Heart right ventricle (tissue), 16 donors: ENCODE results near the gene KRT7. TPM values are rescaled to one million over a fixed set of nuclear protein-coding genes. Genes with fewer than 3 reads are reported as not detected.

Source experiments
- ATAC-seq, 8 donors: fragments of 200-7000 bp; cut with Tn5 transposase; one replicate each; pipeline ENCODE4 v1.9.1; 2020; ENCODE audit warnings: mild to moderate bottlenecking in 8 of 8, moderate library complexity in 8 of 8, moderate number of reproducible peaks in 1 of 8
- DNase-seq, 2 donors: peaks; one replicate each; pipeline ENCODE4 v3.0.0-alpha.2; 2020
- H3K27ac ChIP-seq, 10 donors: fragments of 200-600 bp; sonication (generic) in 2 of 10; one replicate each; pipeline versions ENCODE4 v1.5.0 to v1.8.0; 2020 to 2022; ENCODE audit warnings: mild to moderate bottlenecking in 3 of 10
- H3K27me3 ChIP-seq, 7 donors: fragments of 200-600 bp; one replicate each; pipeline ENCODE4 v1.8.0; 2021 to 2022; ENCODE audit warnings: mild to moderate bottlenecking in 2 of 7
- H3K36me3 ChIP-seq, 9 donors: fragments of 200-600 bp; sonication (generic) in 1 of 9; one replicate each; pipeline versions ENCODE4 v1.5.0 to v1.8.0; 2020 to 2022; ENCODE audit warnings: mild to moderate bottlenecking in 2 of 9
- H3K4me1 ChIP-seq, 9 donors: fragments of 200-600 bp; sonication (generic) in 1 of 9; one replicate each; pipeline versions ENCODE4 v1.5.0 to v1.8.0; 2020 to 2022; ENCODE audit warnings: mild to moderate bottlenecking in 4 of 9
- H3K4me3 ChIP-seq, 10 donors: fragments of 200-600 bp; sonication (generic) in 2 of 10; one replicate each; pipeline versions ENCODE4 v1.5.0 to v1.8.0; 2020 to 2022; ENCODE audit warnings: mild to moderate bottlenecking in 7 of 10, moderate library complexity in 2 of 10
- H3K9me3 ChIP-seq, 11 donors: fragments of 200-600 bp in 10 of 11; sonication (generic) in 2 of 11; one replicate each; pipeline versions ENCODE4 v1.5.0 to v1.8.0; 2013 to 2022; ENCODE audit warnings: mild to moderate bottlenecking in 2 of 11, control low read depth in 1 of 11, moderate library complexity in 1 of 11
- CTCF ChIP-seq, 9 donors: fragments of 200-600 bp; sonication (generic) in 2 of 9; IDR thresholded peaks; one replicate each; pipeline versions ENCODE4 v1.5.0 to v1.8.0; 2021 to 2022; ENCODE audit warnings: antibody characterized with exemption in 9 of 9, mild to moderate bottlenecking in 5 of 9, moderate library complexity in 1 of 9
- WGBS, 2 donors: extraction: QIAGEN DNeasy Blood & Tissue Kit; methylation state at CpG; one replicate each; pipeline ENCODE4 v1.1.7; 2013; ENCODE audit warnings: inconsistent platforms in 1 of 2; 5-methylcytosine and 5-hydroxymethylcytosine counted together
- intact Hi-C, 10 donors: fragments of 100-400 bp; cut with DNase I; formaldehyde crosslinking; loops; one replicate each; pipeline versions ENCODE4 v1.11.1 to v1.14.2; 2022
- polyA plus RNA-seq, 2 donors: library from polyadenylated mRNA; stranded (reverse); fragments of 200-250 nt; gene quantifications; one replicate each; pipeline ENCODE4 v1.2.3, GENCODE V29; 2013
- total RNA-seq, 10 donors: library from RNA; stranded (reverse); fragmentation: NEBNext Ultra II Directional in 3 of 10; extraction: Animal tissue kit (Norgen Biotek cat#: 25700) in 3 of 10; gene quantifications; one replicate each; pipeline versions ENCODE4 v1.2.1 to v1.2.4, GENCODE V29; 2021 to 2023
- donor health status: Arrhythmogenic right ventricular cardiomyopathy.
- donor health status: ischemic (EF 13 %, LVEDD 7.1; RV severe dilation, severe dysfunction).
- donor health status: healthy with polysubstance abuse.
- donor health status: DM: no; HTN: yes; CAD: no.
- donor health status: DM: no; HTN: no; CAD: no.
- donor health status: ischemic (EF 25% LVEDD 6.9; RV normal size, moderate dysfunction).
- donor health status: ischemic (EF 25% LVEDD 5.7; RV mildly dilated, moderate dysfunction).
- donor health status: healthy.
- donor health status: DM: yes; HTN: yes; CAD: no.
- donor health status: Ischemic cardiomyopathy.
- donor health status: ischemic (EF 35%, LVEDD 5.7; RV mildly dilated, moderate dysfunction).
- donor health status: nonischemic (EF 11% LVEDD 7.7; RV severe dilation, severe dysfunction).
- donor health status: DM: yes; HTN: yes; CAD: no.
- donor health status: PGD.
- donor health status: ischemic (EF 29% LVEDD 5.4; RV normal size, mild dysfunction).
- donor health status: nonischemic (EF 23%, LVEDD 6.1; RV moderate dilation, normal function).

Gene KRT7
- total and polyA plus RNA-seq, 12 donors = 0.59 to 10.8 (median 1.8) TPM; not detected in 3

- no peaks in the 10 kb centered on the region for H3K36me3 ChIP-seq
- no peak for DNase-seq
- H3K9me3 ChIP-seq = no peaks in the 10 kb centered on the region
- H3K4me3 ChIP-seq = no peak overlapping the region
- H3K27me3 ChIP-seq = peaks cover 0 to 41% (median 18%) of the 10 kb centered on the region in 7 donors
- TF ChIP-seq CTCF (IDR thresholded peaks at IDR 0.05) = no peak
- intact Hi-C loops = loop anchor here in 5 of 10 donors (5.0 to 10.0 kb wide), 5 partner anchors 62 to 122 kb away; no protein-coding TSS in a partner anchor
- peaks cover 0 to 32% (median 10%) of the 10 kb centered on the region in 9 donors for H3K4me1 ChIP-seq
- H3K27ac ChIP-seq = peak overlapping the region in 4 of 10 donors; percentile 21 to 69 (median 66)
- WGBS, 2 donors = 90 to 96% methylated on average over 14 of the region's 14 CpGs
- ATAC-seq = no peak
Observed at GRCh38 chr12:52279422-52280318, 46.6 kb downstream of the KRT7 start.

- peak in 1 of 2 donors; percentile 15 for DNase-seq
- WGBS, 2 donors = 63 to 75% methylated on average over 3 of the region's 3 CpGs
- intact Hi-C loops = no loop called here
- Histone ChIP-seq H3K36me3 (no peaks in the 10 kb centered on the region), H3K4me3 (no peak overlapping the region), H3K27ac (peak overlapping the region in 5 of 10 donors; percentile 21 to 69 (median 65)), H3K9me3 (no peaks in the 10 kb centered on the region), H3K4me1 (peaks cover 0 to 32% (median 10%) of the 10 kb centered on the region in 9 donors), H3K27me3 (peaks cover 0 to 35% (median 18%) of the 10 kb centered on the region in 7 donors)
- ATAC-seq = peak in 5 of 8 donors; percentile 30 to 65 (median 52)
- no peak for TF ChIP-seq CTCF (IDR thresholded peaks at IDR 0.05)
Observed at GRCh38 chr12:52280319-52280795, 47.3 kb downstream of the KRT7 start.

GRCh38 chr12:52280796-52281560 is 47.9 kb downstream of the KRT7 start:
- no peak overlapping the region for H3K4me3 ChIP-seq
- H3K36me3 ChIP-seq = no peaks in the 10 kb centered on the region
- H3K27me3 ChIP-seq = peaks cover 0 to 29% (median 18%) of the 10 kb centered on the region in 7 donors
- H3K27ac ChIP-seq = peak overlapping the region in 5 of 10 donors; percentile 31 to 69 (median 65)
- ATAC-seq (peak in 7 of 8 donors; percentile 22 to 59 (median 48)), DNase-seq (peak; percentile 50 to 65)
- no peaks in the 10 kb centered on the region for H3K9me3 ChIP-seq
- H3K4me1 ChIP-seq = peaks cover 0 to 32% (median 10%) of the 10 kb centered on the region in 9 donors
- no peak for TF ChIP-seq CTCF (IDR thresholded peaks at IDR 0.05)
- intact Hi-C loops = no loop called here
- 55 to 59% methylated on average over 4 of the region's 4 CpGs for WGBS, 2 donors
